ENCODE data around the gene KCNMB1.

- TF ChIP-seq CTCF (IDR thresholded peaks at IDR 0.05; ENCODE audit: low read depth, low read length) (no peak), POLR2A (IDR thresholded peaks at IDR 0.05; ENCODE audit: extremely low read depth, insufficient read length) (no peak)
These were observed 37.6 kb upstream of the KCNMB1 start for GRCh38 chr5:170426786-170427185.

Data from NB4 (cell line).